Right lobe of liver (tissue), 6 donors: ENCODE results near the gene ATXN1. TPM values are rescaled to one million over a fixed set of nuclear protein-coding genes. Genes with fewer than 3 reads are reported as not detected.

ENCODE experiments used
- ATAC-seq, 4 donors: fragments of 200-7000 bp; cut with Tn5 transposase; one replicate each; pipeline ENCODE4 v1.9.1; 2020; ENCODE audit warnings: mild to moderate bottlenecking in 4 of 4, moderate library complexity in 4 of 4
- DNase-seq, 3 donors: peaks; one replicate each; pipeline ENCODE4 v3.0.0-alpha.2; 2020
- H3K27ac ChIP-seq, 3 donors: fragments of 200-600 bp; one replicate each; pipeline ENCODE4 v1.8.0; 2022
- H3K27me3 ChIP-seq, 2 donors: fragments of 200-600 bp; one replicate each; pipeline ENCODE4 v1.8.0; 2022
- H3K36me3 ChIP-seq, 4 donors: fragments of 200-600 bp; sonication (generic) in 1 of 4; one replicate each; pipeline versions ENCODE4 v1.5.1 to v1.8.0; 2017 to 2022; ENCODE audit warnings: control low read depth in 1 of 4
- H3K4me1 ChIP-seq, 4 donors: fragments of 200-600 bp; sonication (generic) in 1 of 4; one replicate each; pipeline versions ENCODE4 v1.5.1 to v1.8.0; 2017 to 2022; ENCODE audit warnings: control low read depth in 1 of 4
- H3K4me3 ChIP-seq, 3 donors: fragments of 200-600 bp; one replicate each; pipeline ENCODE4 v1.8.0; 2022
- H3K9me3 ChIP-seq, 4 donors: fragments of 200-600 bp; sonication (generic) in 1 of 4; one replicate each; pipeline versions ENCODE4 v1.5.1 to v1.8.0; 2017 to 2022; ENCODE audit warnings: control low read depth in 1 of 4
- CTCF ChIP-seq, 4 donors: fragments of 200-600 bp in 3 of 4; fragments of 450-650 bp in 1 of 4; IDR thresholded peaks; one replicate each; pipeline versions ENCODE4 v1.5.1 to v1.8.0; 2016 to 2022; ENCODE audit warnings: antibody characterized with exemption in 4 of 4, mild to moderate bottlenecking in 2 of 4
- POLR2A ChIP-seq: fragments of 450-650 bp; IDR thresholded peaks from one replicate; pipeline ENCODE4 v1.6.1; 2017; ENCODE audit warnings: antibody characterized with exemption, mild to moderate bottlenecking
- WGBS: methylation state at CpG from one replicate; pipeline ENCODE4 v1.1.6; 2018; ENCODE audit warnings: low coverage, low lambda C conversion rate; ENCODE audit not compliant: insufficient coverage; ENCODE audit errors: missing lambda C conversion rate; 5-methylcytosine and 5-hydroxymethylcytosine counted together
- intact Hi-C, 2 donors: fragments of 100-400 bp; cut with DNase I; formaldehyde crosslinking; loops; one replicate each; pipeline versions ENCODE4 v1.11.2 to v1.14.1; 2022
- total RNA-seq, 6 experiments: library from RNA; depleted of rRNA in 2 of 6; stranded (reverse); fragments of >200 nt in 2 of 6; fragmentation: NEBNext Ultra II Directional in 3 of 6; extraction: Animal tissue kit (Norgen Biotek cat#: 25700) in 3 of 6; gene quantifications; one replicate each; pipeline versions ENCODE4 v1.1.0 to v1.2.4, GENCODE V29; 2016 to 2023
- donor health status: DM: no; HTN: yes; CAD: no.
- donor health status: DM: no; HTN: no; CAD: no.
- donor health status: DM: no; HTN: no; CAD: no.
- donor health status: DM: no; HTN: yes; CAD: no.
- donor health status: DM: no; HTN: yes; CAD: no.

The ATXN1 gene
- total RNA-seq, 6 experiments from 2014 or later, result 23.2 to 28.7 (median 25.0) TPM

- Histone ChIP-seq H3K4me3 (no peak overlapping the region), H3K4me1 (no peaks in the 10 kb centered on the region), H3K9me3 (no peaks in the 10 kb centered on the region), H3K36me3 (peaks cover 0 to 4% (median under 1%) of the 10 kb centered on the region in 4 donors), H3K27me3 (no peaks in the 10 kb centered on the region), H3K27ac (no peak overlapping the region)
- TF ChIP-seq POLR2A (no peak), CTCF (IDR thresholded peaks at IDR 0.05) (no peak)
- 69% methylated on average over 9 of the region's 15 CpGs for WGBS
- intact Hi-C loops, result loop anchor here in 1 of 2 donors (10.0 kb wide), 1 partner anchor 70 kb away; no protein-coding TSS in a partner anchor
- ATAC-seq, result no peak
- DNase-seq, result no peak
Measured at GRCh38 chr6:16404456-16404855, 356.8 kb downstream of the ATXN1 start.

- no peak overlapping the region for H3K27ac ChIP-seq
- DNase-seq (no peak), ATAC-seq (no peak)
- intact Hi-C loops, result loop anchor here in 1 of 2 donors (10.0 kb wide), 1 partner anchor 69 kb away; no protein-coding TSS in a partner anchor
- peak in 3 of 4 donors; percentile 11 to 16 (median 12) for TF ChIP-seq CTCF (IDR thresholded peaks at IDR 0.05)
- TF ChIP-seq POLR2A, result no peak
- H3K27me3 ChIP-seq, result no peaks in the 10 kb centered on the region
- H3K4me1 ChIP-seq, result no peaks in the 10 kb centered on the region
- no peaks in the 10 kb centered on the region for H3K9me3 ChIP-seq
- H3K4me3 ChIP-seq, result no peak overlapping the region
- H3K36me3 ChIP-seq, result peaks cover 0 to 3% (median under 1%) of the 10 kb centered on the region in 4 donors
- 75% methylated on average over 3 of the region's 3 CpGs for WGBS
Measured at GRCh38 chr6:16403831-16404230, 357.4 kb downstream of the ATXN1 start.

- no peak overlapping the region for H3K4me3 ChIP-seq
- no peak for DNase-seq
- WGBS, result 60% methylated on average over 1 of the region's 2 CpGs
- H3K9me3 ChIP-seq, result no peaks in the 10 kb centered on the region
- TF ChIP-seq POLR2A (no peak), CTCF (IDR thresholded peaks at IDR 0.05) (no peak)
- no peaks in the 10 kb centered on the region for H3K27me3 ChIP-seq
- no peak for ATAC-seq
- no peak overlapping the region for H3K27ac ChIP-seq
- intact Hi-C loops, result loop anchor here in 1 of 2 donors (10.0 kb wide), 1 partner anchor 68 kb away; no protein-coding TSS in a partner anchor
- no peaks in the 10 kb centered on the region for H3K4me1 ChIP-seq
- H3K36me3 ChIP-seq, result peaks cover 0 to 1% (median 0%) of the 10 kb centered on the region in 4 donors
Measured at GRCh38 chr6:16402581-16402900, 358.7 kb downstream of the ATXN1 start.

GRCh38 chr6:16400248-16400760 lies 361.0 kb downstream of the ATXN1 start:
- H3K9me3 ChIP-seq, result no peaks in the 10 kb centered on the region
- no peaks in the 10 kb centered on the region for H3K4me1 ChIP-seq
- DNase-seq, result no peak
- H3K4me3 ChIP-seq, result no peak overlapping the region
- H3K27ac ChIP-seq, result no peak overlapping the region
- no peak for TF ChIP-seq POLR2A
- no peak for TF ChIP-seq CTCF (IDR thresholded peaks at IDR 0.05)
- 75% methylated on average over 2 of the region's 3 CpGs for WGBS
- no peaks in the 10 kb centered on the region for H3K27me3 ChIP-seq
- ATAC-seq, result no peak
- no peaks in the 10 kb centered on the region for H3K36me3 ChIP-seq
- intact Hi-C loops, result loop anchor here in 1 of 2 donors (10.0 kb wide), 1 partner anchor 66 kb away; no protein-coding TSS in a partner anchor
